Measurements from ENCODE around the gene SKI. TPM values are rescaled to one million over a fixed set of nuclear protein-coding genes. Genes with fewer than 3 reads are reported as not detected.

Gene SKI
- total and polyA plus RNA-seq, 9 of the 15 experiments (the other 6 are each of a cell fraction or from before 2014, with no cell fraction given): 0.10 to 60.5 (median 4.6) TPM

DNA sequence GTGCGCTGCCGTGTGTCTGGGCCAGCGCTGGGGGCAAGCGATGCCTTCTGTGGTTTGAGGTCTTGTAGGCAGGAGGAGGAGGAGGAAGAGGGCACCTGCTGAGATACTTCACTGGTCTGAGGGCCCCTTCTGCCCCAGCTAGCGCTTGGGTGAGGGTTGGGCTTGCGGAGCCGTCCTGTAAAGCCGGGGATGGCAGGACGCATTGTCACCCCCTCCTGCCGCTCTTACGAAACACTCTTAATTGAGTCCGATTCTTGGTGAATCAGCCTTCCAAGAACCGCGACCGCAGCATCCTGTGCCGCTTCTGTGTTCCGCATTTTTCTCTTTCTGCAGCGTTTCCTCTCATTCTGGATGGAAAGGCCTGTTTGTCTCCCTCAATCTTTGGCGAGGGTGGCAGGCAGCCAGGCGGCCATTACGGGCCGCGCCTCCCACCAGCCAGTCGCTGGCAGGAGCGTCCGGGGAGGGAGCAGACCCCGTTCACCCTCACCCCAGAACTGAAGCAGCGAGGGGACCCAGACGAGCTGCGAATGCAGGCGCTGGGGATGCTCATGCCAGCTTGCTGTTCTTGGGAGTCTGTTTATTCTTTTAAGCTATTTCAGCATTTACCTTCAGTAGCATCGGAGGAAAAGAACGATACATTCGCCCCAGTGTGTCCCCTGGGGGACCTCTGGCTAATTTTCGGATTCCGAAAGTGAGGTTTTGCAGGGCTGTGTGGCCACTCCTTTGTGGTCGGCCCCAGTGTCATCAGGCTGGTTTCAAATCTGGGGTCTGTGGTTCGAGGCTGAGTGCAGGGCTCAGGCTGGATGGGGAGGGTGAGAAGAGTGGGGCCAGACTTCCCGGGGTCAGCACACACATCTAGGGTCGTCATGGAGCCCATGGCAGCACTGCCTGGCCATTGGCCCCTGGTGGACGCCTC, 62.7 kb downstream of the SKI start (continued):
- TF ChIP-seq ZNF780A (CRISPR knock-in tag; IDR thresholded peaks at IDR 0.05) (no peak), MCM7 (IDR thresholded peaks at IDR 0.05) (no peak), ZNF212 (CRISPR knock-in tag; IDR thresholded peaks at IDR 0.05) (no peak), ZNF644 (tag; IDR thresholded peaks at IDR 0.05; ENCODE audit: low read depth) (no peak), ZNF75A (CRISPR knock-in tag; IDR thresholded peaks at IDR 0.05) (no peak), RFX1 (IDR thresholded peaks at IDR 0.05) (no peak), IFI16 (CRISPR knock-in tag; IDR thresholded peaks at IDR 0.05) (no peak), RCOR1 (IDR thresholded peaks at IDR 0.05; ENCODE audit: borderline replicate concordance in 1 of 2, low read depth in 2 of 2, low read length in 2 of 2) (peak in 1 of 2 experiments; percentile 57; a peak in 2 of 4 replicates), MXI1 (IDR thresholded peaks at IDR 0.05; ENCODE audit: low read depth, low read length) (no peak), DPF2 (IDR thresholded peaks at IDR 0.05) (peak; percentile 59), NR1H2 (CRISPR knock-in tag; IDR thresholded peaks at IDR 0.05) (no peak), PRPF4 (IDR thresholded peaks at IDR 0.05; ENCODE audit: insufficient read depth, low read depth, low read length, poor library complexity, severe bottlenecking) (no peak), ZBTB11 (CRISPR knock-in tag; IDR thresholded peaks at IDR 0.05) (no peak), KDM2B (CRISPR knock-in tag; IDR thresholded peaks at IDR 0.05) (no peak), ATF4 (CRISPR knock-in tag; IDR thresholded peaks at IDR 0.05) (no peak), HLTF (IDR thresholded peaks at IDR 0.05) (no peak), PHTF2 (CRISPR knock-in tag; IDR thresholded peaks at IDR 0.05) (no peak)
- TF ChIP-seq, protein P1, sequence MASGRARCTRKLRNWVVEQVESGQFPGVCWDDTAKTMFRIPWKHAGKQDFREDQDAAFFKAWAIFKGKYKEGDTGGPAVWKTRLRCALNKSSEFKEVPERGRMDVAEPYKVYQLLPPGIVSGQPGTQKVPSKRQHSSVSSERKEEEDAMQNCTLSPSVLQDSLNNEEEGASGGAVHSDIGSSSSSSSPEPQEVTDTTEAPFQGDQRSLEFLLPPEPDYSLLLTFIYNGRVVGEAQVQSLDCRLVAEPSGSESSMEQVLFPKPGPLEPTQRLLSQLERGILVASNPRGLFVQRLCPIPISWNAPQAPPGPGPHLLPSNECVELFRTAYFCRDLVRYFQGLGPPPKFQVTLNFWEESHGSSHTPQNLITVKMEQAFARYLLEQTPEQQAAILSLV (tag; IDR thresholded peaks at IDR 0.05): no peak
- TF ChIP-seq, protein P2, sequence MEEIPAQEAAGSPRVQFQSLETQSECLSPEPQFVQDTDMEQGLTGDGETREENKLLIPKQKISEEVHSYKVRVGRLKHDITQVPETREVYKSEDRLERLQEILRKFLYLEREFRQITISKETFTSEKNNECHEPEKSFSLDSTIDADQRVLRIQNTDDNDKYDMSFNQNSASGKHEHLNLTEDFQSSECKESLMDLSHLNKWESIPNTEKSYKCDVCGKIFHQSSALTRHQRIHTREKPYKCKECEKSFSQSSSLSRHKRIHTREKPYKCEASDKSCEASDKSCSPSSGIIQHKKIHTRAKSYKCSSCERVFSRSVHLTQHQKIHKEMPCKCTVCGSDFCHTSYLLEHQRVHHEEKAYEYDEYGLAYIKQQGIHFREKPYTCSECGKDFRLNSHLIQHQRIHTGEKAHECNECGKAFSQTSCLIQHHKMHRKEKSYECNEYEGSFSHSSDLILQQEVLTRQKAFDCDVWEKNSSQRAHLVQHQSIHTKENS (CRISPR knock-in tag; IDR thresholded peaks at IDR 0.05): no peak
- TF ChIP-seq, protein P3, sequence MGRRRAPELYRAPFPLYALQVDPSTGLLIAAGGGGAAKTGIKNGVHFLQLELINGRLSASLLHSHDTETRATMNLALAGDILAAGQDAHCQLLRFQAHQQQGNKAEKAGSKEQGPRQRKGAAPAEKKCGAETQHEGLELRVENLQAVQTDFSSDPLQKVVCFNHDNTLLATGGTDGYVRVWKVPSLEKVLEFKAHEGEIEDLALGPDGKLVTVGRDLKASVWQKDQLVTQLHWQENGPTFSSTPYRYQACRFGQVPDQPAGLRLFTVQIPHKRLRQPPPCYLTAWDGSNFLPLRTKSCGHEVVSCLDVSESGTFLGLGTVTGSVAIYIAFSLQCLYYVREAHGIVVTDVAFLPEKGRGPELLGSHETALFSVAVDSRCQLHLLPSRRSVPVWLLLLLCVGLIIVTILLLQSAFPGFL (CRISPR knock-in tag; IDR thresholded peaks at IDR 0.05): no peak

Measured in K562 (cell line).